ENCODE data around the gene UGGT1. TPM values are rescaled to one million over a fixed set of nuclear protein-coding genes. Genes with fewer than 3 reads are reported as not detected.

Gene UGGT1
- total and polyA plus RNA-seq, 2 experiments from 2014 or later, result 11.5 to 65.0 TPM

GRCh38 chr2:128228894-128229293 is 137.9 kb downstream of the UGGT1 start:
- no peak overlapping the region for H3K4me3 Mint-ChIP-seq
- Histone ChIP-seq H3K27ac (ENCODE audit: low read depth) (no peak overlapping the region), H3K4me3 (no peak overlapping the region), H2AFZ (no peak overlapping the region), H3K79me2 (replicated peaks; ENCODE audit: insufficient read depth) (no peaks in the 10 kb centered on the region), H3K27me3 (ENCODE audit: insufficient read depth) (peaks cover 20% of the 10 kb centered on the region), H3K9me2 (ENCODE audit: insufficient read depth) (no peaks in the 10 kb centered on the region), H3K4me2 (no peak overlapping the region), H3F3A (replicated peaks; ENCODE audit: low read depth) (no peaks in the 10 kb centered on the region), H3K36me3 (ENCODE audit: insufficient read depth) (no peaks in the 10 kb centered on the region), H4K20me1 (replicated peaks; ENCODE audit: insufficient read depth) (no peaks in the 10 kb centered on the region), H3K4me1 (ENCODE audit: insufficient read depth) (no peaks in the 10 kb centered on the region)
- H3K27me3 Mint-ChIP-seq (ENCODE audit: insufficient read depth, low read depth, poor library complexity), result peaks cover 19% of the 10 kb centered on the region
- no peaks in the 10 kb centered on the region for H3K4me1 Mint-ChIP-seq
- no peak overlapping the region for H3K27ac Mint-ChIP-seq
- H3K9me3 Mint-ChIP-seq, result no peaks in the 10 kb centered on the region
- TF ChIP-seq STAT1 (IDR thresholded peaks at IDR 0.05; ENCODE audit: unreplicated experiment) (no peak), NANOG (IDR thresholded peaks at IDR 0.05; ENCODE audit: borderline replicate concordance) (no peak), EZH2phosphoT487 (IDR thresholded peaks at IDR 0.05; ENCODE audit: unreplicated experiment) (no peak)
- ATAC-seq (no peak), DNase-seq (ENCODE audit: low spot score) (no peak)
- no peaks in the 10 kb centered on the region for H3K36me3 Mint-ChIP-seq (ENCODE audit: low read depth)

GRCh38 chr2:128232965-128233789 is 142.2 kb downstream of the UGGT1 start:
- Histone ChIP-seq H3K4me3 (peak overlapping the region; percentile 88), H3K9me2 (ENCODE audit: insufficient read depth) (no peaks in the 10 kb centered on the region), H3K4me2 (peak overlapping the region; percentile 91), H3K36me3 (ENCODE audit: insufficient read depth) (no peaks in the 10 kb centered on the region), H3F3A (replicated peaks; ENCODE audit: low read depth) (no peaks in the 10 kb centered on the region), H3K4me1 (ENCODE audit: insufficient read depth) (no peaks in the 10 kb centered on the region), H3K27me3 (ENCODE audit: insufficient read depth) (peaks cover 23% of the 10 kb centered on the region), H3K27ac (ENCODE audit: low read depth) (no peak overlapping the region), H3K79me2 (replicated peaks; ENCODE audit: insufficient read depth) (no peaks in the 10 kb centered on the region), H2AFZ (peak overlapping the region; percentile 99), H4K20me1 (replicated peaks; ENCODE audit: insufficient read depth) (no peaks in the 10 kb centered on the region)
- DNase-seq (ENCODE audit: low spot score) (peak; percentile 94), ATAC-seq (peak; percentile 91)
- Mint-ChIP-seq H3K4me1 (peaks cover 1% of the 10 kb centered on the region; the same call in 2 of the 3 replicates), H3K4me3 (peak overlapping the region; percentile 73), H3K27me3 (ENCODE audit: insufficient read depth, low read depth, poor library complexity) (peaks cover 24% of the 10 kb centered on the region), H3K36me3 (ENCODE audit: low read depth) (no peaks in the 10 kb centered on the region), H3K9me3 (no peaks in the 10 kb centered on the region), H3K27ac (no peak overlapping the region)
- TF ChIP-seq CTCF (conservative IDR thresholded peaks at IDR 0.05; ENCODE audit: low read depth in 2 of 2) (peak; percentile 63 to 81), ZNF331 (CRISPR knock-in tag; IDR thresholded peaks at IDR 0.05; ENCODE audit: low read depth) (no peak), EZH2 (IDR thresholded peaks at IDR 0.05; ENCODE audit: low read depth, unreplicated experiment) (peak; percentile 10)

DNA sequence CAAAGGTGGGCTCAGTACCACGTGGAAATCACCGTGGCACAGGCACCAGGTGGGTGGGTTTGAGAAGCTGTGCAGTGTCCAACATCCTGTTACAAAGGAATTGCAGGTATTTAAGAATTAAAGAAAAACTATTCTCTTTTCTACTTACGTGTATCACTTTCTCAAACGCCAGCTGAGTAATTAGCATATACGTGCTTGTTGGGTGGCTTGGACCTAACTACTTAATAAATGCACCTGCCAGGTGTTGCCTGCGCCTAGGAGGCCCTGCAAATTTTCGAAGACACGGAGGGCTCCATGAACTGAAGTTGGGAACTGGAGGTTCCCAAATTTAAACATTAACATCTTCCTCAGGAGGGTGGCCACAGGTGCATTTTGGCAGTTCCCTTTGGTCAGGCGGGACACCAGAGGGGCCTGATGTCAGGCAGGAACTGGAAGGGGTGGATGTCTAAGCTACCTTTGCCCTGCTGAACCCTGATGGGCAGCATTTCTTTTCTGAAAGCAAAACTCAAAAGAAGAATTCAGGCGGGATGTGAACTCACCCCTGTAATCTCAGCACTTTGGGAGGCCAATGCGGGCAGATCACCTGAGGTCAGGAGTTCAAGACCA is 142.9 kb downstream of the UGGT1 start:
- DNase-seq (ENCODE audit: low spot score) (no peak), ATAC-seq (peak; percentile 4)
- no peaks in the 10 kb centered on the region for H3K36me3 Mint-ChIP-seq (ENCODE audit: low read depth)
- H3K27me3 Mint-ChIP-seq (ENCODE audit: insufficient read depth, low read depth, poor library complexity), result peaks cover 24% of the 10 kb centered on the region
- H3K9me2 ChIP-seq (ENCODE audit: insufficient read depth), result no peaks in the 10 kb centered on the region
- H3K4me1 Mint-ChIP-seq, result peaks cover 2% of the 10 kb centered on the region; the same call in 2 of the 3 replicates
- peak overlapping the region; percentile 91 for H3K4me2 ChIP-seq
- no peaks in the 10 kb centered on the region for H4K20me1 ChIP-seq (replicated peaks; ENCODE audit: insufficient read depth)
- H3K4me3 ChIP-seq, result peak overlapping the region; percentile 88
- no peaks in the 10 kb centered on the region for H3K4me1 ChIP-seq (ENCODE audit: insufficient read depth)
- H3K79me2 ChIP-seq (replicated peaks; ENCODE audit: insufficient read depth), result no peaks in the 10 kb centered on the region
- H3K27ac Mint-ChIP-seq, result no peak overlapping the region
- H2AFZ ChIP-seq, result peak overlapping the region; percentile 19; the same call in 1 of the 2 replicates
- H3K36me3 ChIP-seq (ENCODE audit: insufficient read depth), result no peaks in the 10 kb centered on the region
- TF ChIP-seq EZH2 (IDR thresholded peaks at IDR 0.05; ENCODE audit: low read depth, unreplicated experiment), result no peak
- no peaks in the 10 kb centered on the region for H3K9me3 Mint-ChIP-seq
- H3K4me3 Mint-ChIP-seq, result peak overlapping the region; percentile 73
- no peak overlapping the region for H3K27ac ChIP-seq (ENCODE audit: low read depth)
- peaks cover 23% of the 10 kb centered on the region for H3K27me3 ChIP-seq (ENCODE audit: insufficient read depth)
- H3F3A ChIP-seq (replicated peaks; ENCODE audit: low read depth), result no peaks in the 10 kb centered on the region
